GM12865 (cell line): ENCODE data around the gene BPGM.

ENCODE experiments used
- DNase-seq: peaks from one replicate; pipeline ENCODE4 v3.0.0; 2010; ENCODE audit warnings: low read depth
- H3K4me3 ChIP-seq: 2 replicates; pipeline ENCODE4 v1.5.1; 2011; ENCODE audit warnings: mild to moderate bottlenecking, low read depth, low read length, control low read depth
- TF ChIP-seq, protein P1 (sequence below): IDR thresholded peaks from 2 replicates; pipeline ENCODE4 v1.5.1; 2011; ENCODE audit warnings: low read length, control low read depth, low read depth, inconsistent platforms; ENCODE audit not compliant: insufficient read depth; ENCODE audit errors: missing control alignments

Gene BPGM

DNA sequence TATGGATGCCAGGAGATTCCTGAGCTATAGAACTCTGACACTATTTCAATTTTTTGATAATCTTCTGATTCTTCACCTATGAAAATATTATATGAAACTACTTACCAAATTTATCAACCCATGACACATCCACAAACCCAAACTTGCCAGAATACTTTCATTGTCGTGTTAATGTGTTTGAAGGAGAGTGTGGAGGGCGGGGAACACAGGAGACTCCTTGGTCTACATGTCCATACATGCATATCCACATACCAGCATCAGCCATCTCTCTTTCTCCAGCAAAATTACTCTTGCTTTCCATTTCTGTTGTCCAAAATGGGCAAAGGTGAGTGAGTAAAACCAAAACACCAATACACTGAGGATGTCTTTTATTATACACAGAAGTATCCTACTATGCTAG lies 23.5 kb upstream of the BPGM start:
- no peak overlapping the region for H3K4me3 ChIP-seq
- DNase-seq: no peak
- TF ChIP-seq, protein P1, sequence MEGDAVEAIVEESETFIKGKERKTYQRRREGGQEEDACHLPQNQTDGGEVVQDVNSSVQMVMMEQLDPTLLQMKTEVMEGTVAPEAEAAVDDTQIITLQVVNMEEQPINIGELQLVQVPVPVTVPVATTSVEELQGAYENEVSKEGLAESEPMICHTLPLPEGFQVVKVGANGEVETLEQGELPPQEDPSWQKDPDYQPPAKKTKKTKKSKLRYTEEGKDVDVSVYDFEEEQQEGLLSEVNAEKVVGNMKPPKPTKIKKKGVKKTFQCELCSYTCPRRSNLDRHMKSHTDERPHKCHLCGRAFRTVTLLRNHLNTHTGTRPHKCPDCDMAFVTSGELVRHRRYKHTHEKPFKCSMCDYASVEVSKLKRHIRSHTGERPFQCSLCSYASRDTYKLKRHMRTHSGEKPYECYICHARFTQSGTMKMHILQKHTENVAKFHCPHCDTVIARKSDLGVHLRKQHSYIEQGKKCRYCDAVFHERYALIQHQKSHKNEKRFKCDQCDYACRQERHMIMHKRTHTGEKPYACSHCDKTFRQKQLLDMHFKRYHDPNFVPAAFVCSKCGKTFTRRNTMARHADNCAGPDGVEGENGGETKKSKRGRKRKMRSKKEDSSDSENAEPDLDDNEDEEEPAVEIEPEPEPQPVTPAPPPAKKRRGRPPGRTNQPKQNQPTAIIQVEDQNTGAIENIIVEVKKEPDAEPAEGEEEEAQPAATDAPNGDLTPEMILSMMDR: no peak

DNA sequence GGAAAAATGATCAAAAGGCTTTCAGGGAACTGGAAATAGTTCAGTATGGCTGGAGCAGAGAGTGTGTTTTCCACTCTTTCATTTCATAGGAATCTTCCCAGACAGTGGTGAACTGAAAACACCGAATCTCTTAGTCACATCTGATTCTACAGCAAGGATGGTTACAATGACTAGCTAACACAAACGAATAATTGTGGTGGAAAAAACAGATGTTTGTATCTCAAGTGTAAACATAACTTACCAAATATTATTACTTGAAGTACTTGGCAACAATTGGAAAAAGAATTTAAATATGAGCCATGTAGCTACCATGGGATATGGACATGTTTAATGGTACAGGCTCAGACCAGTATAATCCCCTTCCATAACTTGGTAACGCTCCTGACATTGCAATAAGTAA lies 21.1 kb upstream of the BPGM start:
- no peak overlapping the region for H3K4me3 ChIP-seq
- DNase-seq: no peak
- TF ChIP-seq, protein P1: no peak

DNA sequence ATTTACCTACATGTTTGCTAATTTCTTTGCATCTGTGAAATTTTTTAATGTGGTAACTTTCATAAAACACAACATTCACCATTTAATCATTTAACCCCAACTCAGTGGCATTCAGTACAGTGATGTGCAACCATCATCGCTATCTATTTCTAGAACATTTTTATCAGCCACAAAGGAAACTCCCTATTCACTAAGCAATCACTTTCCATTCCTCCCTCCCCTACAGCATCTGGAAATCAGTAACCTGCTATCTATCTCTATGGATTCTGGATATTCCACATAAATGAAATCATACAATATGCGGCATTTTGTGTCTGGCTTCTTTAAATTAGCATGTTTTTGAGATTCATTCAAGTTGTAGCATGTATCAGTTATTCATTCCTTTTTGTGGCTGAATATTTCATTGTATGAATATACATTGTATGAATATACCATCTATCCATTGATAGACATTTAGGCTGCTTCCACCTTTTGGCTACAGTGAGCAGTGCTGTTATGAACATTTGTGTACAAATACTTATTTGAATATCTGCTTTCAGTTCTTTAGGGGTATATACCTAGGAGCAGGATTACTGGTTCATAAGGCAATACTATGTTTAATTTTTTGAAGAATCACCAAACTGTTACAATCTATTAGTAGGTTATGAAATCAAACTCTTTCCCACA lies 19.4 kb upstream of the BPGM start:
- TF ChIP-seq, protein P1: no peak
- H3K4me3 ChIP-seq: no peak overlapping the region
- DNase-seq: no peak

DNA sequence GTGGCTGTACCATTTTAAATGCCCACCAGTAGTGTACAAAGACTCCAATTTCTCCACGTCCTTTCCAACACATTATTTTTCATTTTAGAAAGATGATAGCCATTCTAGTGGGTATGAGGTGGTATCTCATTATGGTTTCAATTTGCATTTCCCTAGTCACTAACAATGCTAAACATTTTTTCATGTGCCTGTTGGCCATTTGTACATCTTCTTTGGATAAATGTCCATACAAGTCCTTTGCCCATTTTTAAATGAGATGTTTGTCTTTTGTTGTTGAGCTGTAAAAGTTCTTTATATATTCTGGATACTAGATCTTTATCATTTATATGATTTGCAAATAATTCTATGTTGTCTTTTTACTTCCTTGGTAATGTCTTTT lies 18.9 kb upstream of the BPGM start:
- H3K4me3 ChIP-seq: no peak overlapping the region
- DNase-seq: no peak
- TF ChIP-seq, protein P1: no peak

GRCh38 chr7:134629445-134629844 lies 17.2 kb upstream of the BPGM start:
- TF ChIP-seq, protein P1: no peak
- no peak overlapping the region for H3K4me3 ChIP-seq
- DNase-seq: no peak

GRCh38 chr7:134630237-134630636 lies 16.4 kb upstream of the BPGM start:
- no peak overlapping the region for H3K4me3 ChIP-seq
- TF ChIP-seq, protein P1: no peak
- no peak for DNase-seq

DNA sequence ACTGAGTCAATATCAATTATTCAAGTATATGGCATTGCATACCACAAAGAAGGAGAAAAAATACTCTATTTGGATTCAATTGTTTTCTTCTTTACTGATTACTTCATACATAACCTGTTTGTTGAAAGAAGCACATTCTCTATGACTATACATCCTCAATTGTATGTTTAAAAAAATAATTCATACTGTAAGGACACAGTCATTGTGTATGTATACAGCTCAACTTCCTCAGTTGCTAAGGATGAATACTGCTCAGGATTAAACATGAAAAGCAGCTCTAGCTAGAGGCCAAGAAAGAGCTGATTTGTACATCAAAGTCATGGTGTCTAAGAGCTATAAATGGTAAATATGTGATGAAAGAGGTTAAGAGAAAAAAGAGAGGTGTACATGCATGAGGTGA lies 15.8 kb upstream of the BPGM start:
- TF ChIP-seq, protein P1: no peak
- DNase-seq: no peak
- no peak overlapping the region for H3K4me3 ChIP-seq
